Esophagus squamous epithelium (tissue), 4 donors: ENCODE results near the gene SGCD.

Experiments used
- CTCF ChIP-seq, 6 experiments: fragments of 450-650 bp in 4 of 6; fragments of 200-600 bp in 2 of 6; sonication (generic) in 2 of 6; IDR thresholded peaks; one replicate each; pipeline ENCODE4 v1.5.1; 2016 to 2019; ENCODE audit warnings: antibody characterized with exemption in 6 of 6, mild to moderate bottlenecking in 4 of 6, moderate library complexity in 4 of 6
- POLR2A ChIP-seq, 4 donors: fragments of 450-650 bp; IDR thresholded peaks; one replicate each; pipeline ENCODE4 v1.6.1; 2017; ENCODE audit warnings: antibody characterized with exemption in 4 of 4, mild to moderate bottlenecking in 4 of 4, moderate library complexity in 3 of 4

DNA sequence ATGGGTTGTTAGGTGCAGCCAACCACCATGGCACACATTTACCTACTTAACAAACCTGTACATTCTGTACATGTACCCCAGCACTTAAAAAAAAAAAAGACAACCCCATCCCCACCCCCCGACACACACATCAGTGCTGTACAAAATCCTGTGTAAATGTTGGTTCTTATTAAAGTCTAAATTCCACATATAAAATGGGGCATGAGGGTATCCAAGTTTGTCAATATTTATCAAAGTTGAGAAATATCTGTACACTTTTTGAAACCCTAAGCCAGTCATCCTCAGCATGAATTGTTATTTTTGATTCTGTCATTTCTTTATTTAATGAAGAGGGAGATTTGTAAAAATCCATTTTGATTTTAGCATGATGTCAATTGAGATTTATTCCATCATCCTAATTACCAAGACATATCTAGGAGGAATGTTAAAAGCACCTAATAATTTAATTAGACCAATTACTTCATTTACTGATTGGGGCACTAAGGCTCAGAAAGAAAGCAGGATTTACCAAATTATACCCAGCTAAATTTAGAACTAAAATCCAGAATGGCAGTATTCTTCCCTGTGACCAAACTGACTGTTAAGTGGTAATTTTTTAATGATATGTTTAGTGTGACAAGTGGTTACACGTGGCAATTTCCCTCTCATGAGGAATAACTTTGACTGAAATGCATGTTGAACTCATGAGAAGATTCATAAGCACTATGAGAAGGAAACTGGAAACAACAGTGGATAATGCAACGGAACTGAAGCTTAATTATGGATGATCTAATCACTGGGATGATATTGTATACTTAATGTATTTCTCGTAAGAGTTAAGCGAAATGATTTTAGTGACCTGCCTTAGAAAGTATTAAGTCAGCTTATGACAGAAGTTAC is 195.9 kb downstream of the SGCD start:
- no peak for TF ChIP-seq CTCF (IDR thresholded peaks at IDR 0.05)
- no peak for TF ChIP-seq POLR2A (IDR thresholded peaks at IDR 0.05)
